Measurements from ENCODE around the gene CLASRP.

CLASRP gene

DNA sequence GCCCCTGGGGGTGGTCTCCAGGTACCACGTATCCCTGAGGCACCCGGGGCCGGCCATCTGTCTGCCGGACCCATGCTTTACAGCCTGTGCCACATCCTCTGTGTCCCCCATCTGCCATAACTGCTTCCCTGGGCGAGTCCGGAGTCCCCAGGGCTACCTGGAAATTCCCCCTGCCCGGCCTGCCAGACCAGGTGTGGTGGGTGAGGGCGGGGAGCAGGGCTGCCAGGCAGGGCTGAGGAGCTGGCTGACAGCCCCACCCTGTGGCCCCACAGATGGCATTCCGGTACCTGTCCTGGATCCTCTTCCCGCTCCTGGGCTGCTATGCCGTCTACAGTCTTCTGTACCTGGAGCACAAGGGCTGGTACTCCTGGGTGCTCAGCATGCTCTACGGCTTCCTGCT is 47.9 kb upstream of the CLASRP start:
- no peak for ATAC-seq
- TF ChIP-seq ZC3H10 (CRISPR knock-in tag; IDR thresholded peaks at IDR 0.05) (no peak), ESRRG (CRISPR knock-in tag; IDR thresholded peaks at IDR 0.05) (no peak), ARNTL (CRISPR knock-in tag; IDR thresholded peaks at IDR 0.05; ENCODE audit: borderline replicate concordance, low read depth) (no peak), SNAI2 (CRISPR knock-in tag; IDR thresholded peaks at IDR 0.05) (no peak), ZFP3 (CRISPR knock-in tag; IDR thresholded peaks at IDR 0.05) (no peak), ZNF8 (CRISPR knock-in tag; IDR thresholded peaks at IDR 0.05) (no peak), RARB (CRISPR knock-in tag; IDR thresholded peaks at IDR 0.05) (no peak), PPARA (CRISPR knock-in tag; IDR thresholded peaks at IDR 0.05; ENCODE audit: borderline replicate concordance) (no peak), OSR1 (CRISPR knock-in tag; IDR thresholded peaks at IDR 0.05) (no peak), ZNF565 (CRISPR knock-in tag; conservative IDR thresholded peaks at IDR 0.05; ENCODE audit: low read depth) (no peak)
- TF ChIP-seq, protein P1, sequence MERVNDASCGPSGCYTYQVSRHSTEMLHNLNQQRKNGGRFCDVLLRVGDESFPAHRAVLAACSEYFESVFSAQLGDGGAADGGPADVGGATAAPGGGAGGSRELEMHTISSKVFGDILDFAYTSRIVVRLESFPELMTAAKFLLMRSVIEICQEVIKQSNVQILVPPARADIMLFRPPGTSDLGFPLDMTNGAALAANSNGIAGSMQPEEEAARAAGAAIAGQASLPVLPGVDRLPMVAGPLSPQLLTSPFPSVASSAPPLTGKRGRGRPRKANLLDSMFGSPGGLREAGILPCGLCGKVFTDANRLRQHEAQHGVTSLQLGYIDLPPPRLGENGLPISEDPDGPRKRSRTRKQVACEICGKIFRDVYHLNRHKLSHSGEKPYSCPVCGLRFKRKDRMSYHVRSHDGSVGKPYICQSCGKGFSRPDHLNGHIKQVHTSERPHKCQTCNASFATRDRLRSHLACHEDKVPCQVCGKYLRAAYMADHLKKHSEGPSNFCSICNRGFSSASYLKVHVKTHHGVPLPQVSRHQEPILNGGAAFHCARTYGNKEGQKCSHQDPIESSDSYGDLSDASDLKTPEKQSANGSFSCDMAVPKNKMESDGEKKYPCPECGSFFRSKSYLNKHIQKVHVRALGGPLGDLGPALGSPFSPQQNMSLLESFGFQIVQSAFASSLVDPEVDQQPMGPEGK (CRISPR knock-in tag; IDR thresholded peaks at IDR 0.05; ENCODE audit: borderline replicate concordance): no peak
- TF ChIP-seq, protein P2, sequence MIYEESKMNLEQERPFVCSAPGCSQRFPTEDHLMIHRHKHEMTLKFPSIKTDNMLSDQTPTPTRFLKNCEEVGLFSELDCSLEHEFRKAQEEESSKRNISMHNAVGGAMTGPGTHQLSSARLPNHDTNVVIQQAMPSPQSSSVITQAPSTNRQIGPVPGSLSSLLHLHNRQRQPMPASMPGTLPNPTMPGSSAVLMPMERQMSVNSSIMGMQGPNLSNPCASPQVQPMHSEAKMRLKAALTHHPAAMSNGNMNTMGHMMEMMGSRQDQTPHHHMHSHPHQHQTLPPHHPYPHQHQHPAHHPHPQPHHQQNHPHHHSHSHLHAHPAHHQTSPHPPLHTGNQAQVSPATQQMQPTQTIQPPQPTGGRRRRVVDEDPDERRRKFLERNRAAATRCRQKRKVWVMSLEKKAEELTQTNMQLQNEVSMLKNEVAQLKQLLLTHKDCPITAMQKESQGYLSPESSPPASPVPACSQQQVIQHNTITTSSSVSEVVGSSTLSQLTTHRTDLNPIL (CRISPR knock-in tag; IDR thresholded peaks at IDR 0.05; ENCODE audit: low read depth): no peak
- TF ChIP-seq, protein P3, sequence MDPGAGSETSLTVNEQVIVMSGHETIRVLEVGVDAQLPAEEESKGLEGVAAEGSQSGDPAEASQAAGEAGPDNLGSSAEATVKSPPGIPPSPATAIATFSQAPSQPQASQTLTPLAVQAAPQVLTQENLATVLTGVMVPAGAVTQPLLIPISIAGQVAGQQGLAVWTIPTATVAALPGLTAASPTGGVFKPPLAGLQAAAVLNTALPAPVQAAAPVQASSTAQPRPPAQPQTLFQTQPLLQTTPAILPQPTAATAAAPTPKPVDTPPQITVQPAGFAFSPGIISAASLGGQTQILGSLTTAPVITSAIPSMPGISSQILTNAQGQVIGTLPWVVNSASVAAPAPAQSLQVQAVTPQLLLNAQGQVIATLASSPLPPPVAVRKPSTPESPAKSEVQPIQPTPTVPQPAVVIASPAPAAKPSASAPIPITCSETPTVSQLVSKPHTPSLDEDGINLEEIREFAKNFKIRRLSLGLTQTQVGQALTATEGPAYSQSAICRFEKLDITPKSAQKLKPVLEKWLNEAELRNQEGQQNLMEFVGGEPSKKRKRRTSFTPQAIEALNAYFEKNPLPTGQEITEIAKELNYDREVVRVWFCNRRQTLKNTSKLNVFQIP (CRISPR knock-in tag; IDR thresholded peaks at IDR 0.05; ENCODE audit: borderline replicate concordance, low read depth): no peak
- TF ChIP-seq, protein P4, sequence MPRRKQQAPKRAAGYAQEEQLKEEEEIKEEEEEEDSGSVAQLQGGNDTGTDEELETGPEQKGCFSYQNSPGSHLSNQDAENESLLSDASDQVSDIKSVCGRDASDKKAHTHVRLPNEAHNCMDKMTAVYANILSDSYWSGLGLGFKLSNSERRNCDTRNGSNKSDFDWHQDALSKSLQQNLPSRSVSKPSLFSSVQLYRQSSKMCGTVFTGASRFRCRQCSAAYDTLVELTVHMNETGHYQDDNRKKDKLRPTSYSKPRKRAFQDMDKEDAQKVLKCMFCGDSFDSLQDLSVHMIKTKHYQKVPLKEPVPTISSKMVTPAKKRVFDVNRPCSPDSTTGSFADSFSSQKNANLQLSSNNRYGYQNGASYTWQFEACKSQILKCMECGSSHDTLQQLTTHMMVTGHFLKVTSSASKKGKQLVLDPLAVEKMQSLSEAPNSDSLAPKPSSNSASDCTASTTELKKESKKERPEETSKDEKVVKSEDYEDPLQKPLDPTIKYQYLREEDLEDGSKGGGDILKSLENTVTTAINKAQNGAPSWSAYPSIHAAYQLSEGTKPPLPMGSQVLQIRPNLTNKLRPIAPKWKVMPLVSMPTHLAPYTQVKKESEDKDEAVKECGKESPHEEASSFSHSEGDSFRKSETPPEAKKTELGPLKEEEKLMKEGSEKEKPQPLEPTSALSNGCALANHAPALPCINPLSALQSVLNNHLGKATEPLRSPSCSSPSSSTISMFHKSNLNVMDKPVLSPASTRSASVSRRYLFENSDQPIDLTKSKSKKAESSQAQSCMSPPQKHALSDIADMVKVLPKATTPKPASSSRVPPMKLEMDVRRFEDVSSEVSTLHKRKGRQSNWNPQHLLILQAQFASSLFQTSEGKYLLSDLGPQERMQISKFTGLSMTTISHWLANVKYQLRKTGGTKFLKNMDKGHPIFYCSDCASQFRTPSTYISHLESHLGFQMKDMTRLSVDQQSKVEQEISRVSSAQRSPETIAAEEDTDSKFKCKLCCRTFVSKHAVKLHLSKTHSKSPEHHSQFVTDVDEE (CRISPR knock-in tag; IDR thresholded peaks at IDR 0.05): no peak
- TF ChIP-seq, protein P5, sequence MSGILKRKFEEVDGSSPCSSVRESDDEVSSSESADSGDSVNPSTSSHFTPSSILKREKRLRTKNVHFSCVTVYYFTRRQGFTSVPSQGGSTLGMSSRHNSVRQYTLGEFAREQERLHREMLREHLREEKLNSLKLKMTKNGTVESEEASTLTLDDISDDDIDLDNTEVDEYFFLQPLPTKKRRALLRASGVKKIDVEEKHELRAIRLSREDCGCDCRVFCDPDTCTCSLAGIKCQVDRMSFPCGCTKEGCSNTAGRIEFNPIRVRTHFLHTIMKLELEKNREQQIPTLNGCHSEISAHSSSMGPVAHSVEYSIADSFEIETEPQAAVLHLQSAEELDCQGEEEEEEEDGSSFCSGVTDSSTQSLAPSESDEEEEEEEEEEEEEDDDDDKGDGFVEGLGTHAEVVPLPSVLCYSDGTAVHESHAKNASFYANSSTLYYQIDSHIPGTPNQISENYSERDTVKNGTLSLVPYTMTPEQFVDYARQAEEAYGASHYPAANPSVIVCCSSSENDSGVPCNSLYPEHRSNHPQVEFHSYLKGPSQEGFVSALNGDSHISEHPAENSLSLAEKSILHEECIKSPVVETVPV (CRISPR knock-in tag; IDR thresholded peaks at IDR 0.05): no peak

DNA sequence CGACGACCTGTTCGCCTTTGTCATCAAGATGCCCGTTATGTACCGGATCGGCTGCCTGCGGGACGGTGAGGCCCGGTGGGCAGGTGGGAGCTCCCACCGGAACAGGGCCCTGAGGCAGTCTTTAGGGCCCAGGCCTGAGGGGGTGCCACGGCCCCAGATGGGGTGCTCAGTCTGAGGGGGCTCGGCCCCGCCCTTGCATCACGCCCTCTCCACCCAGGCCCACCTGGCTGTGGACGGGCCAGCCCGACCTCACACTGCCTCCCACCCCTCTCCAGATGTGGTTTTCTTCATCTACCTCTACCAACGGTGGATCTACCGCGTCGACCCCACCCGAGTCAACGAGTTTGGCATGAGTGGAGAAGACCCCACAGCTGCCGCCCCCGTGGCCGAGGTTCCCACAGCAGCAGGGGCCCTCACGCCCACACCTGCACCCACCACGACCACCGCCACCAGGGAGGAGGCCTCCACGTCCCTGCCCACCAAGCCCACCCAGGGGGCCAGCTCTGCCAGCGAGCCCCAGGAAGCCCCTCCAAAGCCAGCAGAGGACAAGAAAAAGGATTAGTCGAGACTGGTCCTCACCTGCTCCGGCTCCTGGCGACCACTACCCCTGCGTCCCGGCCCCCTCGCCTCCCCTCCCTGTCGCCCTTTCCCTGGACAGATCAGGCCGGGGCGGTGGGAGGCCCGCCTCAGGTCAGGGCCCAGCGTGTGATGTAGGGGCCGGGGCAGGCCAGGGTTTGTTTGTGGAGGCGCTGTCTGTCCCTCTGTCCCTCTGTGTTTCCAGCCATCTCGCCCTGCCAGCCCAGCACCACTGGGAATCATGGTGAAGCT is 46.3 kb upstream of the CLASRP start:
- ATAC-seq: no peak
- TF ChIP-seq ZFP30 (CRISPR knock-in tag; IDR thresholded peaks at IDR 0.05): no peak
- no peak for TF ChIP-seq TOX (CRISPR knock-in tag; IDR thresholded peaks at IDR 0.05; ENCODE audit: borderline replicate concordance)
- TF ChIP-seq BACH2 (CRISPR knock-in tag; IDR thresholded peaks at IDR 0.05; ENCODE audit: borderline replicate concordance): no peak
- TF ChIP-seq ARNTL (CRISPR knock-in tag; IDR thresholded peaks at IDR 0.05; ENCODE audit: borderline replicate concordance, low read depth): no peak
- no peak for TF ChIP-seq ZNF70 (CRISPR knock-in tag; IDR thresholded peaks at IDR 0.05)
- no peak for TF ChIP-seq GLIS3 (CRISPR knock-in tag; IDR thresholded peaks at IDR 0.05)
- TF ChIP-seq CSDC2 (CRISPR knock-in tag; IDR thresholded peaks at IDR 0.05): no peak
- TF ChIP-seq ZC3H10 (CRISPR knock-in tag; IDR thresholded peaks at IDR 0.05): no peak
- TF ChIP-seq ISL1 (CRISPR knock-in tag; IDR thresholded peaks at IDR 0.05): no peak
- TF ChIP-seq OSR1 (CRISPR knock-in tag; IDR thresholded peaks at IDR 0.05): no peak
- TF ChIP-seq ZFP3 (CRISPR knock-in tag; IDR thresholded peaks at IDR 0.05): no peak
- TF ChIP-seq PPARA (CRISPR knock-in tag; IDR thresholded peaks at IDR 0.05; ENCODE audit: borderline replicate concordance): no peak
- TF ChIP-seq SNAI2 (CRISPR knock-in tag; IDR thresholded peaks at IDR 0.05): no peak
- TF ChIP-seq, protein P1 (CRISPR knock-in tag; IDR thresholded peaks at IDR 0.05; ENCODE audit: borderline replicate concordance): no peak
- TF ChIP-seq, protein P2 (CRISPR knock-in tag; IDR thresholded peaks at IDR 0.05; ENCODE audit: low read depth): no peak

All from SK-N-SH treated with all-trans-retinoic acid at 6 μM for 48 hours (cell line).